PC-9 (cell line): ENCODE data around the gene XPO6.

Experiments
- CTCF ChIP-seq: fragments of 200-600 bp; sonication (generic); conservative IDR thresholded peaks from 2 replicates; pipeline ENCODE4 v1.6.1; 2017; ENCODE audit warnings: mixed run types, antibody characterized with exemption, mild to moderate bottlenecking, moderate library complexity
- EZH2 ChIP-seq: fragments of 200-600 bp; sonication (generic); IDR thresholded peaks from 2 replicates; pipeline ENCODE4 v1.8.0; 2017; ENCODE audit warnings: antibody characterized with exemption, low read depth

GRCh38 chr16:28189245-28189644, 22.5 kb downstream of the XPO6 start:
- TF ChIP-seq EZH2 (no peak), CTCF (no peak)
